Measurements from ENCODE around the gene KRT26.

The KRT26 gene

GRCh38 chr17:40724656-40725055 lies 47.3 kb downstream of the KRT26 start:
- no peak for DNase-seq (ENCODE audit: low read depth)
- no peak for TF ChIP-seq POLR2A (IDR thresholded peaks at IDR 0.05; ENCODE audit: extremely low read depth, insufficient read length)
- no peak for TF ChIP-seq CTCF (IDR thresholded peaks at IDR 0.05; ENCODE audit: low read depth, low read length)
- TF ChIP-seq MYC (IDR thresholded peaks at IDR 0.05; ENCODE audit: low read depth, low read length): no peak
- no peak for TF ChIP-seq MAX (IDR thresholded peaks at IDR 0.05; ENCODE audit: low read depth, low read length)
- H3K4me3 ChIP-seq (ENCODE audit: low read depth, low read length): no peak overlapping the region

GRCh38 chr17:40722241-40722640 lies 49.8 kb downstream of the KRT26 start:
- TF ChIP-seq POLR2A (IDR thresholded peaks at IDR 0.05; ENCODE audit: extremely low read depth, insufficient read length): no peak
- no peak for TF ChIP-seq CTCF (IDR thresholded peaks at IDR 0.05; ENCODE audit: low read depth, low read length)
- TF ChIP-seq MAX (IDR thresholded peaks at IDR 0.05; ENCODE audit: low read depth, low read length): no peak
- no peak for TF ChIP-seq MYC (IDR thresholded peaks at IDR 0.05; ENCODE audit: low read depth, low read length)
- no peak overlapping the region for H3K4me3 ChIP-seq (ENCODE audit: low read depth, low read length)
- DNase-seq (ENCODE audit: low read depth): no peak

- TF ChIP-seq CTCF (IDR thresholded peaks at IDR 0.05; ENCODE audit: low read depth, low read length): no peak
- no peak for TF ChIP-seq MYC (IDR thresholded peaks at IDR 0.05; ENCODE audit: low read depth, low read length)
- no peak for TF ChIP-seq MAX (IDR thresholded peaks at IDR 0.05; ENCODE audit: low read depth, low read length)
- no peak for TF ChIP-seq POLR2A (IDR thresholded peaks at IDR 0.05; ENCODE audit: extremely low read depth, insufficient read length)
- H3K4me3 ChIP-seq (ENCODE audit: low read depth, low read length): no peak overlapping the region
- no peak for DNase-seq (ENCODE audit: low read depth)
Observed at GRCh38 chr17:40720899-40721298, 51.1 kb downstream of the KRT26 start.

- TF ChIP-seq MAX (IDR thresholded peaks at IDR 0.05; ENCODE audit: low read depth, low read length) (no peak), POLR2A (IDR thresholded peaks at IDR 0.05; ENCODE audit: extremely low read depth, insufficient read length) (no peak), CTCF (IDR thresholded peaks at IDR 0.05; ENCODE audit: low read depth, low read length) (no peak), MYC (IDR thresholded peaks at IDR 0.05; ENCODE audit: low read depth, low read length) (no peak)
- no peak for DNase-seq (ENCODE audit: low read depth)
- no peak overlapping the region for H3K4me3 ChIP-seq (ENCODE audit: low read depth, low read length)
Observed at GRCh38 chr17:40718930-40719329, 53.1 kb downstream of the KRT26 start.

- no peak overlapping the region for H3K4me3 ChIP-seq (ENCODE audit: low read depth, low read length)
- no peak for DNase-seq (ENCODE audit: low read depth)
- TF ChIP-seq MYC (IDR thresholded peaks at IDR 0.05; ENCODE audit: low read depth, low read length): no peak
- TF ChIP-seq CTCF (IDR thresholded peaks at IDR 0.05; ENCODE audit: low read depth, low read length): no peak
- TF ChIP-seq POLR2A (IDR thresholded peaks at IDR 0.05; ENCODE audit: extremely low read depth, insufficient read length): no peak
- TF ChIP-seq MAX (IDR thresholded peaks at IDR 0.05; ENCODE audit: low read depth, low read length): no peak
Observed at GRCh38 chr17:40717776-40718175, 54.2 kb downstream of the KRT26 start.

Measured in NB4 (cell line).